Activated CD4-positive, alpha-beta T cell treated with anti-CD3 and anti-CD28 coated beads, Interleukin-2, amount 10 ng/mL, durations not matched to agents 7 days and 5 days (primary cell): ENCODE data around the gene TXK. TPM values are rescaled to one million over a fixed set of nuclear protein-coding genes. Genes with fewer than 3 reads are reported as not detected.
A peak's percentile ranks its signal among the peaks of the same experiment; 100 is the strongest.

Experiments used
- CTCF ChIA-PET: fragments of 350-600 bp; sonication (Branson Sonifier 250); formaldehyde crosslinking; loops from one replicate; lab custom pipeline; 2021; ENCODE audit warnings: antibody characterized with exemption; lab: Charles Lee
- POLR2A ChIA-PET: fragments of 350-600 bp; sonication (Branson Sonifier 250); formaldehyde crosslinking; loops from one replicate; lab custom pipeline; 2021; ENCODE audit warnings: antibody characterized with exemption; lab: Charles Lee
- DNase-seq: peaks from one replicate; pipeline ENCODE4 v3.0.0-alpha.2; 2020
- H3K27ac Mint-ChIP-seq: one replicate; pipeline ENCODE4 v1.8.0; 2021; ENCODE audit warnings: mild to moderate bottlenecking, moderate library complexity, mixed read lengths
- H3K27me3 Mint-ChIP-seq: one replicate; pipeline ENCODE4 v1.8.0; 2021; ENCODE audit warnings: mixed read lengths
- H3K36me3 Mint-ChIP-seq: one replicate; pipeline ENCODE4 v1.8.0; 2021; ENCODE audit warnings: low read depth, mixed read lengths
- H3K4me1 Mint-ChIP-seq: one replicate; pipeline ENCODE4 v1.8.0; 2021; ENCODE audit warnings: mixed read lengths
- H3K4me3 Mint-ChIP-seq: one replicate; pipeline ENCODE4 v1.8.0; 2021; ENCODE audit warnings: mild to moderate bottlenecking, moderate library complexity, mixed read lengths
- H3K9me3 Mint-ChIP-seq: one replicate; pipeline ENCODE4 v1.8.0; 2021; ENCODE audit warnings: mixed read lengths
- total RNA-seq, 2 experiments: library from RNA; stranded (reverse); gene quantifications; one replicate each; pipeline ENCODE4 v1.2.3, GENCODE V29; 2021

Gene TXK
- total RNA-seq, 2 experiments from 2014 or later, result 42.0 to 50.1 TPM

- POLR2A ChIA-PET, result no interaction called here
- peaks cover 64% of the 10 kb centered on the region for H3K36me3 Mint-ChIP-seq
- H3K4me3 Mint-ChIP-seq, result no peak overlapping the region
- DNase-seq, result no peak
- no peaks in the 10 kb centered on the region for H3K27me3 Mint-ChIP-seq
- CTCF ChIA-PET, result interaction anchor here (0.7 to 1.1 kb wide), 2 partner anchors 47 to 62 kb away, joined by 3 read pairs; no protein-coding TSS in a partner anchor
- H3K9me3 Mint-ChIP-seq, result peaks cover 17% of the 10 kb centered on the region
- peaks cover 9% of the 10 kb centered on the region for H3K4me1 Mint-ChIP-seq
- no peak overlapping the region for H3K27ac Mint-ChIP-seq
Observed at GRCh38 chr4:48065587-48066052, 68.4 kb downstream of the TXK start.

GRCh38 chr4:48064349-48064748 is 69.7 kb downstream of the TXK start:
- Mint-ChIP-seq H3K27ac (no peak overlapping the region), H3K36me3 (peaks cover 58% of the 10 kb centered on the region), H3K4me1 (peaks cover 9% of the 10 kb centered on the region), H3K27me3 (no peaks in the 10 kb centered on the region), H3K9me3 (peaks cover 24% of the 10 kb centered on the region), H3K4me3 (no peak overlapping the region)
- ChIA-PET POLR2A (no interaction called here), CTCF (interaction anchor here (0.6 to 1.5 kb wide), 3 partner anchors 11 to 1300 kb away, joined by 3 to 4 read pairs (median 4); no protein-coding TSS in a partner anchor)
- DNase-seq, result no peak

GRCh38 chr4:48058617-48059530 is 75.2 kb downstream of the TXK start:
- CTCF ChIA-PET, result interaction anchor here (1.1 to 1.3 kb wide), 2 partner anchors 10 to 11 kb away, joined by 3 to 6 read pairs; no protein-coding TSS in a partner anchor
- DNase-seq, result no peak
- no peak overlapping the region for H3K4me3 Mint-ChIP-seq
- H3K27ac Mint-ChIP-seq, result no peak overlapping the region
- H3K9me3 Mint-ChIP-seq, result peaks cover 32% of the 10 kb centered on the region
- peaks cover 13% of the 10 kb centered on the region for H3K36me3 Mint-ChIP-seq
- POLR2A ChIA-PET, result no interaction called here
- H3K4me1 Mint-ChIP-seq, result no peaks in the 10 kb centered on the region
- no peaks in the 10 kb centered on the region for H3K27me3 Mint-ChIP-seq

GRCh38 chr4:48051078-48051477 is 83.0 kb downstream of the TXK start:
- POLR2A ChIA-PET, result no interaction called here
- peaks cover 35% of the 10 kb centered on the region for H3K27me3 Mint-ChIP-seq
- no peak overlapping the region for H3K27ac Mint-ChIP-seq
- no peaks in the 10 kb centered on the region for H3K9me3 Mint-ChIP-seq
- H3K4me3 Mint-ChIP-seq, result no peak overlapping the region
- peaks cover 23% of the 10 kb centered on the region for H3K4me1 Mint-ChIP-seq
- H3K36me3 Mint-ChIP-seq, result no peaks in the 10 kb centered on the region
- DNase-seq, result no peak
- CTCF ChIA-PET, result interaction anchor here (0.7 to 0.9 kb wide), 2 partner anchors 11 to 341 kb away, joined by 3 to 6 read pairs; no protein-coding TSS in a partner anchor

GRCh38 chr4:48049483-48049882 is 84.6 kb downstream of the TXK start:
- ChIA-PET CTCF (interaction anchor here (0.9 to 1.0 kb wide), 2 partner anchors 8 to 10 kb away, joined by 3 read pairs; no protein-coding TSS in a partner anchor), POLR2A (interaction anchor here (0.7 kb wide), 1 partner anchor 34 kb away, joined by 5 read pairs; no protein-coding TSS in a partner anchor)

GRCh38 chr4:48047896-48048295 is 86.2 kb downstream of the TXK start:
- H3K36me3 Mint-ChIP-seq, result no peaks in the 10 kb centered on the region
- no peaks in the 10 kb centered on the region for H3K9me3 Mint-ChIP-seq
- no peak overlapping the region for H3K27ac Mint-ChIP-seq
- ChIA-PET CTCF (interaction anchor here (1.1 to 3.4 kb wide), 3 partner anchors 12 to 17 kb away, joined by 4 to 16 read pairs (median 6); no protein-coding TSS in a partner anchor), POLR2A (no interaction called here)
- H3K4me3 Mint-ChIP-seq, result no peak overlapping the region
- no peak for DNase-seq
- peaks cover 35% of the 10 kb centered on the region for H3K4me1 Mint-ChIP-seq
- H3K27me3 Mint-ChIP-seq, result peaks cover 52% of the 10 kb centered on the region

More at GRCh38 chr4:48049483-48049882, 84.6 kb downstream of the TXK start:
- Mint-ChIP-seq H3K4me3 (no peak overlapping the region), H3K27me3 (peaks cover 40% of the 10 kb centered on the region), H3K27ac (no peak overlapping the region), H3K36me3 (no peaks in the 10 kb centered on the region), H3K4me1 (peaks cover 28% of the 10 kb centered on the region), H3K9me3 (no peaks in the 10 kb centered on the region)
- DNase-seq, result no peak

GRCh38 chr4:48047421-48047844 is 86.6 kb downstream of the TXK start:
- peaks cover 56% of the 10 kb centered on the region for H3K27me3 Mint-ChIP-seq
- H3K4me3 Mint-ChIP-seq, result peak overlapping the region; percentile 1
- CTCF ChIA-PET, result interaction anchor here (1.2 to 3.4 kb wide), 4 partner anchors 12 to 80 kb away, joined by 3 to 16 read pairs (median 4); no protein-coding TSS in a partner anchor

GRCh38 chr4:48046059-48046458 is 88.0 kb downstream of the TXK start:
- ChIA-PET CTCF (interaction anchor here (1.3 to 3.4 kb wide), 2 partner anchors 11 to 27 kb away, joined by 3 to 16 read pairs; no protein-coding TSS in a partner anchor), POLR2A (no interaction called here)
- peaks cover 64% of the 10 kb centered on the region for H3K27me3 Mint-ChIP-seq
- H3K4me3 Mint-ChIP-seq, result no peak overlapping the region
- H3K36me3 Mint-ChIP-seq, result peaks cover 2% of the 10 kb centered on the region
- no peak overlapping the region for H3K27ac Mint-ChIP-seq
- peaks cover 46% of the 10 kb centered on the region for H3K4me1 Mint-ChIP-seq
- no peaks in the 10 kb centered on the region for H3K9me3 Mint-ChIP-seq
- no peak for DNase-seq

More at GRCh38 chr4:48047421-48047844, 86.6 kb downstream of the TXK start:
- peaks cover 2% of the 10 kb centered on the region for H3K36me3 Mint-ChIP-seq
- H3K9me3 Mint-ChIP-seq, result no peaks in the 10 kb centered on the region
- peaks cover 40% of the 10 kb centered on the region for H3K4me1 Mint-ChIP-seq
- peak overlapping the region; percentile 25 for H3K27ac Mint-ChIP-seq
- peak; percentile 81 for DNase-seq
- POLR2A ChIA-PET, result no interaction called here

GRCh38 chr4:48044298-48044697 is 89.8 kb downstream of the TXK start:
- Mint-ChIP-seq H3K36me3 (peaks cover 2% of the 10 kb centered on the region), H3K9me3 (no peaks in the 10 kb centered on the region), H3K4me1 (peaks cover 48% of the 10 kb centered on the region), H3K4me3 (no peak overlapping the region), H3K27ac (no peak overlapping the region), H3K27me3 (peaks cover 53% of the 10 kb centered on the region)
- ChIA-PET CTCF (no interaction called here), POLR2A (interaction anchor here (0.6 kb wide), 1 partner anchor 79 kb away, joined by 3 read pairs; no protein-coding TSS in a partner anchor)
- DNase-seq, result no peak

- H3K9me3 Mint-ChIP-seq, result no peaks in the 10 kb centered on the region
- no peak overlapping the region for H3K4me3 Mint-ChIP-seq
- H3K27ac Mint-ChIP-seq, result no peak overlapping the region
- peaks cover 48% of the 10 kb centered on the region for H3K27me3 Mint-ChIP-seq
- peaks cover 48% of the 10 kb centered on the region for H3K4me1 Mint-ChIP-seq
- ChIA-PET CTCF (no interaction called here), POLR2A (no interaction called here)
- no peak for DNase-seq
- H3K36me3 Mint-ChIP-seq, result peaks cover 2% of the 10 kb centered on the region
Observed at GRCh38 chr4:48043504-48043903, 90.5 kb downstream of the TXK start.

- Mint-ChIP-seq H3K27me3 (peaks cover 44% of the 10 kb centered on the region), H3K4me3 (no peak overlapping the region), H3K36me3 (peaks cover 2% of the 10 kb centered on the region), H3K4me1 (peaks cover 45% of the 10 kb centered on the region), H3K9me3 (no peaks in the 10 kb centered on the region), H3K27ac (no peak overlapping the region)
- POLR2A ChIA-PET, result no interaction called here
- no peak for DNase-seq
- CTCF ChIA-PET, result no interaction called here
Observed at GRCh38 chr4:48042979-48043461, 91.0 kb downstream of the TXK start.

GRCh38 chr4:48041535-48042137 is 92.4 kb downstream of the TXK start:
- H3K4me3 Mint-ChIP-seq, result no peak overlapping the region
- H3K27me3 Mint-ChIP-seq, result peaks cover 37% of the 10 kb centered on the region
- ChIA-PET POLR2A (no interaction called here), CTCF (interaction anchor here (1.2 kb wide), 1 partner anchor 8 kb away, joined by 3 read pairs; no protein-coding TSS in a partner anchor)
- no peaks in the 10 kb centered on the region for H3K9me3 Mint-ChIP-seq
- DNase-seq, result no peak
- H3K36me3 Mint-ChIP-seq, result peaks cover 2% of the 10 kb centered on the region
- peaks cover 33% of the 10 kb centered on the region for H3K4me1 Mint-ChIP-seq
- H3K27ac Mint-ChIP-seq, result no peak overlapping the region
